HepG2 (cell line): ENCODE measurements around the gene SEC14L1.

Source experiments
- RFX5 ChIP-seq: IDR thresholded peaks from 2 replicates; pipeline ENCODE4 v1.6.1; 2011; ENCODE audit warnings: low read depth, low read length, improper control_type of control experiment
- TF ChIP-seq, protein P1 (sequence below): sonication (generic); formaldehyde crosslinking; IDR thresholded peaks from 2 replicates; pipeline ENCODE4 v1.5.0; 2020; ENCODE audit warnings: mild to moderate bottlenecking, missing genetic modification reagents, moderate library complexity
- TF ChIP-seq, protein P2 (sequence below): sonication (generic); IDR thresholded peaks from 2 replicates; pipeline ENCODE4 v1.6.1; 2016; ENCODE audit warnings: low read depth, borderline replicate concordance

GRCh38 chr17:77212081-77212832 lies 71.5 kb downstream of the SEC14L1 start:
- no peak for TF ChIP-seq RFX5
- TF ChIP-seq, protein P1, sequence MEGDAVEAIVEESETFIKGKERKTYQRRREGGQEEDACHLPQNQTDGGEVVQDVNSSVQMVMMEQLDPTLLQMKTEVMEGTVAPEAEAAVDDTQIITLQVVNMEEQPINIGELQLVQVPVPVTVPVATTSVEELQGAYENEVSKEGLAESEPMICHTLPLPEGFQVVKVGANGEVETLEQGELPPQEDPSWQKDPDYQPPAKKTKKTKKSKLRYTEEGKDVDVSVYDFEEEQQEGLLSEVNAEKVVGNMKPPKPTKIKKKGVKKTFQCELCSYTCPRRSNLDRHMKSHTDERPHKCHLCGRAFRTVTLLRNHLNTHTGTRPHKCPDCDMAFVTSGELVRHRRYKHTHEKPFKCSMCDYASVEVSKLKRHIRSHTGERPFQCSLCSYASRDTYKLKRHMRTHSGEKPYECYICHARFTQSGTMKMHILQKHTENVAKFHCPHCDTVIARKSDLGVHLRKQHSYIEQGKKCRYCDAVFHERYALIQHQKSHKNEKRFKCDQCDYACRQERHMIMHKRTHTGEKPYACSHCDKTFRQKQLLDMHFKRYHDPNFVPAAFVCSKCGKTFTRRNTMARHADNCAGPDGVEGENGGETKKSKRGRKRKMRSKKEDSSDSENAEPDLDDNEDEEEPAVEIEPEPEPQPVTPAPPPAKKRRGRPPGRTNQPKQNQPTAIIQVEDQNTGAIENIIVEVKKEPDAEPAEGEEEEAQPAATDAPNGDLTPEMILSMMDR (CRISPR knock-in tag) = no peak
- TF ChIP-seq, protein P2, sequence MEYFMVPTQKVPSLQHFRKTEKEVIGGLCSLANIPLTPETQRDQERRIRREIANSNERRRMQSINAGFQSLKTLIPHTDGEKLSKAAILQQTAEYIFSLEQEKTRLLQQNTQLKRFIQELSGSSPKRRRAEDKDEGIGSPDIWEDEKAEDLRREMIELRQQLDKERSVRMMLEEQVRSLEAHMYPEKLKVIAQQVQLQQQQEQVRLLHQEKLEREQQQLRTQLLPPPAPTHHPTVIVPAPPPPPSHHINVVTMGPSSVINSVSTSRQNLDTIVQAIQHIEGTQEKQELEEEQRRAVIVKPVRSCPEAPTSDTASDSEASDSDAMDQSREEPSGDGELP = no peak
